Measurements from ENCODE around the gene LTB4R2.

- no peak for TF ChIP-seq CTCF (IDR thresholded peaks at IDR 0.05)
- TF ChIP-seq POLR2A (IDR thresholded peaks at IDR 0.05), result no peak
These were observed 17.7 kb upstream of the LTB4R2 start for GRCh38 chr14:24292118-24292807.

All from heart left ventricle (tissue), 13 donors.